ENCODE data around the gene FAM120B.

FAM120B gene

DNA sequence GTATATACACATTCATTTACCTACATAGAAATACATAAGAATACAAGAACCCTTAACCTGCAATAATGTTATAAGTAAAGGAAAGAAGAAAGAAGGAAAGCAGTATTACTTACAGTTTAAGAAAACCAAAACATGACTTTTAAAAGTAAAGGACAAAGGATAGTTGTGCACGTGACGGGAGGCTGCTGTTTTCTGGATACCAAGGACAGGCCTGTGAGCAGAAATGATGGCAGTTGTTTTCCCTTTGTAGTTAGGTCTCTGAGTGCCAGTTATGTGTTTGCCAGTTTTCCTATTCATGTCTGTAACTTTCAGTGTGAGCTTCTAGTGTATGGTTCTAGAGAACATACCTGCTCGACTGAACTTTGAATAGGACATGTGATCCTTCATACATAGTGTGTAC lies 54.8 kb downstream of the FAM120B start:
- H3K4me3 ChIP-seq (ENCODE audit: low read depth, low read length), result no peak overlapping the region
- TF ChIP-seq, protein P1, sequence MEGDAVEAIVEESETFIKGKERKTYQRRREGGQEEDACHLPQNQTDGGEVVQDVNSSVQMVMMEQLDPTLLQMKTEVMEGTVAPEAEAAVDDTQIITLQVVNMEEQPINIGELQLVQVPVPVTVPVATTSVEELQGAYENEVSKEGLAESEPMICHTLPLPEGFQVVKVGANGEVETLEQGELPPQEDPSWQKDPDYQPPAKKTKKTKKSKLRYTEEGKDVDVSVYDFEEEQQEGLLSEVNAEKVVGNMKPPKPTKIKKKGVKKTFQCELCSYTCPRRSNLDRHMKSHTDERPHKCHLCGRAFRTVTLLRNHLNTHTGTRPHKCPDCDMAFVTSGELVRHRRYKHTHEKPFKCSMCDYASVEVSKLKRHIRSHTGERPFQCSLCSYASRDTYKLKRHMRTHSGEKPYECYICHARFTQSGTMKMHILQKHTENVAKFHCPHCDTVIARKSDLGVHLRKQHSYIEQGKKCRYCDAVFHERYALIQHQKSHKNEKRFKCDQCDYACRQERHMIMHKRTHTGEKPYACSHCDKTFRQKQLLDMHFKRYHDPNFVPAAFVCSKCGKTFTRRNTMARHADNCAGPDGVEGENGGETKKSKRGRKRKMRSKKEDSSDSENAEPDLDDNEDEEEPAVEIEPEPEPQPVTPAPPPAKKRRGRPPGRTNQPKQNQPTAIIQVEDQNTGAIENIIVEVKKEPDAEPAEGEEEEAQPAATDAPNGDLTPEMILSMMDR (IDR thresholded peaks at IDR 0.05; ENCODE audit: borderline replicate concordance, insufficient read depth, low read depth, low read length), result no peak

DNA sequence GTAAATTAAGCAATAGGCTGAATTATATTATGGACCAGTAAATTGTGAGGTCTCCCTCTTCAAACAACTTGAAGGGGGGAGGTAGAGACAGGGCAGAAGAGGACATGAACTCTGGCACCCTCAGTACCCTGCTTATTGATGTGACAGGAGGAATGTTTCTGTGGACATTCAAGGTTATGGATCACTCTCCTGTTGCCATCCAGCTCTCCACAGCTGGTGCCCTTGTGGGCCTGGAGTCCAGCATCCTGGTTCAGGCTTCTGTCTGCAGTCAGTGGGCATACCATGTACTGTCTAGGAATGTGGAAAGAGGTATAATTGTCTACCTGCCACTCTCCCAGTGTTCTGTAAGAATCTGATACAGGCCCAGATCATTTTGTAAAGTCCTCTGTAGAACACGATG lies 55.6 kb downstream of the FAM120B start:
- no peak overlapping the region for H3K4me3 ChIP-seq (ENCODE audit: low read depth, low read length)
- TF ChIP-seq, protein P1 (IDR thresholded peaks at IDR 0.05; ENCODE audit: borderline replicate concordance, insufficient read depth, low read depth, low read length), result no peak

DNA sequence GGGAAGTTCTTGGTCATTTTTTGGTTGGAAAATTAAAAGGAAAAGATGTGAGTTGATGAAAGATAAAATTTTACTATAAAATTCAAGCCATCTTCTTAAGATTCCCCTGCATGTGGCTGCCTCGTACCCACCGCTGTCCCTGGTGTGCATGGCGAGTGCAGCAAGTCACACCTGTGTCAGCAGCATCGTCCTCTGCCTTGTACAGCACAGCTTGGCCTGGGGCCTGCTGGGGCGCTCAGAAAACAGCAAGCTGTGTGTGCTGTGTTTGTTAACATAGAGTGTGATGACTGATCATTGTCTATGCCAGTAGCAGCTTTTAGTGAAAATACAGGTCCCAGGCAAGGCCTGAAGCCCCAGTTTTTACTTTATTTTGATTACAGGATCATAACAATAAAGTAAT lies 56.7 kb downstream of the FAM120B start:
- no peak overlapping the region for H3K4me3 ChIP-seq (ENCODE audit: low read depth, low read length)
- TF ChIP-seq, protein P1 (IDR thresholded peaks at IDR 0.05; ENCODE audit: borderline replicate concordance, insufficient read depth, low read depth, low read length), result no peak

DNA sequence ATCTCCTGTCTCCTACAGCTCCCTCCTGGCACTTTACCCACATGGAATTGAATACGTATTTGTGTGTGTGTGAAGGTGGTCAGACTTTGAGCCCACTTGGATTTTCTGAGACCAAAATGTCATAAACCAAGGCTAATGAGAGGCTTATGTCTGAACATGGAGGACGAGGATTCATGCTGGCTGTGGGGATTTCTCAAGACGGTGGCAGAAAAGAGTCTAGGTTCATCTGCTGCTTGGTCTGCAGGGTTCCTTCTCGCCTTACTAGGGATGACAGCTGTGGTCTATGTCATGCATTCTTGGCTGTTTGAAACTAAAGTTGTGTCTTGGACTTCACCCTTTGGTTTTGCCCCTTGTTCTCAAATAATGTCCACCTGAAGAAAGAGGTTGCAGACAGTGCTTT lies 58.6 kb downstream of the FAM120B start:
- TF ChIP-seq, protein P1 (IDR thresholded peaks at IDR 0.05; ENCODE audit: borderline replicate concordance, insufficient read depth, low read depth, low read length), result no peak

DNA sequence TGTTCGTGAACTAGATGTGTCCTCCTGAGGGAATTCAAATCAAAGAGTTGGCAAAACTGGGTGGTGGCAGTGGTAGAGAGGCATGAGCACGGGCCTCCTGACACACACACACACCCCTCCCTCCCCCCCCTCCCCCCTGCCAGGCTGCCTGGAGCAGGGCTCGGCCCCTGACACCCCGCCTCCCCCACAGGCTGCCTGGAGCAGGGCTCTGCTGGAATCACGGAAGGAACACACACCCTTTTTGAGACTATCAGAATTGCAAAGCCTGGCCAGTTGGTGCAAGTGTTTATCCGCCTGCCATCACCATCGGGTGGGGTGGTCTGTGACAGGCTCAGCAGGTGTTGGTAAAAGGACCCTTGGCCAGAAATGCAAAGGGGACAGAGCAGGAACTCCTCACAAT lies 59.0 kb downstream of the FAM120B start:
- TF ChIP-seq, protein P1 (IDR thresholded peaks at IDR 0.05; ENCODE audit: borderline replicate concordance, insufficient read depth, low read depth, low read length), result no peak
- no peak overlapping the region for H3K4me3 ChIP-seq (ENCODE audit: low read depth, low read length)

More for the DNA sequence above, 58.6 kb downstream of the FAM120B start:
- H3K4me3 ChIP-seq (ENCODE audit: low read depth, low read length), result no peak overlapping the region

DNA sequence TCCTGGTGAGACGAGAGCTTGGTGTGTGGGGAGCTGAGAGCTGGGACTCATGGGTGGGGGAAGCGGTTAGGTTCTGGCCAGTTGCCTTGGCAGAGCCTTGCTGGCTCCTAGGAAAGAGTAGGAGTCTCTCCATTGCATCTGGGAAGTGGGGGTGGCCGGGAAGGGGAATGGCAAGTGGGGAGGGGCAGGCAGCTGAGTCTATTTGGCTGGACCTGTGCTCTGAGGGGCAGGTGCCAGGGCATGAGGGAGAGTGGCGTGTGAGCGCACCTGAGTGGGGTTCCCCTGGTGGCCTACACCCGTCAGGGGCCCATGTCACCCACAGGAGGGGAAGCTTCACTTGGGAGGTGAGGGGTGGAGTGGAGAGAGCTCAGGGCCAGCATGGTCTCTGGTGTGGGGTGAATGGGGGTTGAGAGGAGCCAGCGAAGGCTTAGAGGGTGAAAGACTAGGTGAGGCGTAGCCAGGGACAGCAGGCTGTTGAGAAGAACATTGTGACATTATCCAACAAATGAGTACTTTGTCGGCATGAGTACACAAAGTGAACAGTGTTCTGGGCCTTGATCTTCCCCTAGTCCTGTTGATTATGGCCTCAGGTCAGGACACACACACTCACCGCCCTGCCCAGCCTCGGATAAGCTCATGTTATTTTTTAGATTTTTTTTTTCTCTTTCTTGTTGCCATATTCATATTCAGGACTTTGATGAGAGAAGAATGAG lies 59.8 kb downstream of the FAM120B start:
- TF ChIP-seq, protein P1 (IDR thresholded peaks at IDR 0.05; ENCODE audit: borderline replicate concordance, insufficient read depth, low read depth, low read length), result no peak
- no peak overlapping the region for H3K4me3 ChIP-seq (ENCODE audit: low read depth, low read length)

DNA sequence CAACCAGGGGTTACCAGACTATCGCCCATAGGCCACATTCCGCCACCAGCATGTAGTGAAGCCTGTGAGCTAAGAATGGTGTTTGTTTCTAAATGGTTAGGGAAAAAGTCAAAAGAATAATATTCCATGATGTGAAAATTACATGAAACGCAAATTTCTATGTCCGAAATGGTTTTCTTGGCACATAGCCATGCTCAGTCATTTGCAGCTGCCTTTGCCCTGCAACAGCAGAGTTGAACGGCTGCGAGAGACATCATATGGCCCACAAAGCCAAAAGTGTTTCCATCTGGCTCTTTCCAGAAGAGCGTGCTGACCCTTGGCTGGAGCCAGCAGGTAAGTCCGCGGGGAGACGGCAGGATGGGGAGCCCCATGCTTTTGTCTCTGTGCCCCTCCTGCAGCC lies 60.7 kb downstream of the FAM120B start:
- TF ChIP-seq, protein P1 (IDR thresholded peaks at IDR 0.05; ENCODE audit: borderline replicate concordance, insufficient read depth, low read depth, low read length), result no peak
- no peak overlapping the region for H3K4me3 ChIP-seq (ENCODE audit: low read depth, low read length)

All from GM12875 (cell line).